Cardiac muscle cell (in vitro differentiated cells and primary cell): ENCODE data around the gene CCDC182. TPM values are rescaled to one million over a fixed set of nuclear protein-coding genes. Genes with fewer than 3 reads are reported as not detected.

Source experiments
- DNase-seq, 2 donors: peaks; one replicate each; pipeline versions ENCODE4 v3.0.0 to v3.0.0-alpha.2; 2010 to 2017; ENCODE audit warnings: low read depth in 1 of 2, low spot score in 1 of 2
- H3K27ac ChIP-seq: fragments of 200-600 bp; sonication (generic); 2 replicates; pipeline ENCODE4 v1.5.1; 2016
- H3K27me3 ChIP-seq: fragments of 200-600 bp; sonication (generic); 2 replicates; pipeline ENCODE4 v1.6.0; 2016; ENCODE audit warnings: control low read depth
- H3K36me3 ChIP-seq: fragments of 200-600 bp; sonication (generic); 2 replicates; pipeline ENCODE4 v1.5.1; 2016; ENCODE audit warnings: control low read depth
- H3K4me1 ChIP-seq: fragments of 200-600 bp; sonication (generic); 2 replicates; pipeline ENCODE4 v1.8.1; 2017; ENCODE audit warnings: low read depth, mild to moderate bottlenecking, mixed run types
- H3K4me3 ChIP-seq: fragments of 200-600 bp; sonication (generic); 2 replicates; pipeline ENCODE4 v1.5.1; 2016; ENCODE audit warnings: mild to moderate bottlenecking
- H3K9me3 ChIP-seq: fragments of 200-600 bp; sonication (generic); 2 replicates; pipeline ENCODE4 v1.5.1; 2017; ENCODE audit warnings: low read depth, mild to moderate bottlenecking, control low read depth
- CTCF ChIP-seq: IDR thresholded peaks from 2 replicates; pipeline ENCODE4 v1.5.1; 2012; ENCODE audit warnings: low read depth, mild to moderate bottlenecking, low read length
- polyA plus RNA-seq: library from polyadenylated mRNA; unstranded; fragments of >200 nt; fragmentation: Nextera tagmentation; extraction: Ambion mirVana; gene quantifications from 2 replicates; pipeline ENCODE4 v1.2.1, GENCODE V29; 2016
- total RNA-seq: library from RNA; depleted of rRNA; stranded (reverse); fragments of >200 nt; gene quantifications from 2 replicates; pipeline ENCODE4 v1.2.3, GENCODE V29; 2016

Gene CCDC182
- total and polyA plus RNA-seq, 2 experiments from 2014 or later = not detected

- peaks cover 3% of the 10 kb centered on the region for H3K27me3 ChIP-seq
- H3K4me1 ChIP-seq = no peaks in the 10 kb centered on the region
- TF ChIP-seq CTCF = no peak
- H3K27ac ChIP-seq = no peak overlapping the region
- DNase-seq = no peak
- H3K4me3 ChIP-seq = no peak overlapping the region
- no peaks in the 10 kb centered on the region for H3K9me3 ChIP-seq
- no peaks in the 10 kb centered on the region for H3K36me3 ChIP-seq
Observed at GRCh38 chr17:57735230-57735629, 9.9 kb downstream of the CCDC182 start.

DNA sequence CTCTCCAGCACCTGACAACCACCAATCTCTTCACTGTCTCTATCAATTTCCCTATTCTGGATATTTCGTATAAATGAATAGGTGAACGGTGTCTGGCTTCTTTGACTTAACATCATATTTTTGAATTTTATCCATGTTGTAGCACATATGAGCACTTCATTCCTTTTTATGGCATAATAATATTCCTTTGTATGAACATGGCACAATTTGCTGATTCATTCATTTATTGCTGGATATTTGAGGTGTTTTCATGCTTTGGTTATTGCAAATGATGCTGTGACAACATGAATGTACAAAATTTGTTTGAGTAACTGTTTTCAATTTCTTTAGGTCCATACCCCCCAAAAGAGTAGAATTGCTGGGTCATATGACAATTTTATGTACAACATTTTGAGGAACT, 12.0 kb downstream of the CCDC182 start:
- Histone ChIP-seq H3K4me3 (no peak overlapping the region), H3K36me3 (no peaks in the 10 kb centered on the region), H3K9me3 (no peaks in the 10 kb centered on the region), H3K4me1 (no peaks in the 10 kb centered on the region), H3K27me3 (peaks cover 3% of the 10 kb centered on the region), H3K27ac (no peak overlapping the region)
- TF ChIP-seq CTCF = no peak
- no peak for DNase-seq

DNA sequence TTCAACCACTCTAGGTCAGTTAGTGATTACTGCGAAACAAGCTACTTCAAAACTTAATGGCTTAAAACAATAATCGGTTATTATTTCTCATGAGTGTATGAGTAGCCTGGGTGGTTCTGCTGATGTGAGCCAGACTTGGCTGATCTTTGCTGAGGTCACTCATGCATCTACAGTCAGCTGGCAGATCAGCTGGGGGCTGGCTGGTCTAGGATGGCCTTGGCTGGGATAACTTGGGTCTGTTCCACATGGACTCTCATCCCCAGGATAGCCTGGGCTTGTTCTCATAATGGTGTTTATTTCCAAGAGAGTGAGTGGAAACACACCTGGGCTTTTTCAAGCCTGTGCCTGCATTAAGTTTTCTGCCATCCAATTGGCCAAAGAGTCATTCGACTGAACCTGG, 13.0 kb downstream of the CCDC182 start:
- no peak overlapping the region for H3K27ac ChIP-seq
- peaks cover 3% of the 10 kb centered on the region for H3K27me3 ChIP-seq
- H3K36me3 ChIP-seq = no peaks in the 10 kb centered on the region
- no peak for DNase-seq
- H3K4me3 ChIP-seq = no peak overlapping the region
- TF ChIP-seq CTCF = no peak
- no peaks in the 10 kb centered on the region for H3K9me3 ChIP-seq
- no peaks in the 10 kb centered on the region for H3K4me1 ChIP-seq

DNA sequence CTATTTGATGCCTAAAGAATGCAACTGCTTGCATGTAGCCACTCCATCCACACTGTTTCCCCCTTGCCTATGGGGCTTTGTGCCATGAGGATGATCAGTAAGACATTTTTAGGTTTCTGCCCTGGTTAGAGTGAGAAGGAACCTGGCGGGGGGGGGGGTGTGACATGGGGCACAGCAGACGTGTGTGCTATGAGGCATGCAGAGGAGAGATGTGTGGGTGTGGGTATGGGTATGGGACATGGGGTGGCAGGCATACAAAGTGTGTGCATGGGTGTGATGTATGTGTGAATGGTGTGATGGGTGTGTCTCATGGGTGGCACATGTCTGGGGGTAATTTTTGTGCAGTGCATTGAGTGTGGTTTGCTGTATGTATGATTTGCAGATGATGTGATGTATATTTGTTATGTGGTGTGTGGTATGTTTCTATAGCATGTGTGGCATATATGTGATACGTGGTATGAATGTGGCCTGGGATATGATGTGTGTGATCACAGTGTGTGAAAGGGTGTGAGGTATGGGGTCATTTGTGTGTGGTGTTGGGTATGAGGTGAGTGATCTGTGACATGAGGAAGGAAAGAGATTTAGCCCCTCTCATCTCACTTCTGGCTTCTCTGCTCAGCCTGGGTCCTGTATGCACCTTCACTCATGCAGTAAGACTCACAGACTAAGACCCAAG, 14.9 kb downstream of the CCDC182 start:
- Histone ChIP-seq H3K4me1 (no peaks in the 10 kb centered on the region), H3K9me3 (no peaks in the 10 kb centered on the region), H3K36me3 (no peaks in the 10 kb centered on the region), H3K27ac (no peak overlapping the region), H3K4me3 (no peak overlapping the region), H3K27me3 (peaks cover 7% of the 10 kb centered on the region)
- TF ChIP-seq CTCF = no peak
- DNase-seq = no peak

DNA sequence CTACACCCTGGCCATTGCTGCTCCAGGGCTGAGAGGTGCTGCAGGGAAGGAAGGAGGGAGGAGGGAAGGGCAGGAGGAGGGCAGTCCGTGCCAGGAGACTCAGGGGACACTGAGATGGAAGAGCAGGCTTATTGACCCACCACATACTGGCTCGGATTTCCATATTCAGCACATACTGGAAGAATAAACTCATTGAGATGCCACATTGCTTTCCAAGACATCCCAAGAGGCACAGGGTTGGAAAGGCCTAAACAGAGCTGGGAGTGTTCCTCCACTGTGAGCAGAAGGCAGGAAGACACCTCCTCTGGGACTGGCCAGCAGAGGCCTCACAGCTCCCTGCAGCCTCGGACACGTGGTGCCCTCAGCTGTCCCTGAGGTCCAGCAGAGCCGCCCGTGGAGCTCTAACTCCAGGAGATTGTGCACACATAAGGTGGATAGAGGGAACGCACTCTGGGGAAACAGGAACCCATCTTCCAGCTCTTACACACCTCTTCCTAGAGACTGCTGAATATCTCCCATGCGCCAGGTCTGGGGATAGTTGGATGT, 17.4 kb downstream of the CCDC182 start:
- H3K27ac ChIP-seq = no peak overlapping the region
- no peak overlapping the region for H3K4me3 ChIP-seq
- no peak for TF ChIP-seq CTCF
- H3K36me3 ChIP-seq = no peaks in the 10 kb centered on the region
- peaks cover 15% of the 10 kb centered on the region for H3K4me1 ChIP-seq
- H3K9me3 ChIP-seq = no peaks in the 10 kb centered on the region
- peaks cover 7% of the 10 kb centered on the region for H3K27me3 ChIP-seq
- no peak for DNase-seq
